Stromal cell of bone marrow (primary cell): ENCODE data around the gene RETN.

Source experiments
- DNase-seq: peaks from one replicate; pipeline ENCODE4 v3.0.0-alpha.2; 2012; ENCODE audit warnings: low read depth

The RETN gene

DNA sequence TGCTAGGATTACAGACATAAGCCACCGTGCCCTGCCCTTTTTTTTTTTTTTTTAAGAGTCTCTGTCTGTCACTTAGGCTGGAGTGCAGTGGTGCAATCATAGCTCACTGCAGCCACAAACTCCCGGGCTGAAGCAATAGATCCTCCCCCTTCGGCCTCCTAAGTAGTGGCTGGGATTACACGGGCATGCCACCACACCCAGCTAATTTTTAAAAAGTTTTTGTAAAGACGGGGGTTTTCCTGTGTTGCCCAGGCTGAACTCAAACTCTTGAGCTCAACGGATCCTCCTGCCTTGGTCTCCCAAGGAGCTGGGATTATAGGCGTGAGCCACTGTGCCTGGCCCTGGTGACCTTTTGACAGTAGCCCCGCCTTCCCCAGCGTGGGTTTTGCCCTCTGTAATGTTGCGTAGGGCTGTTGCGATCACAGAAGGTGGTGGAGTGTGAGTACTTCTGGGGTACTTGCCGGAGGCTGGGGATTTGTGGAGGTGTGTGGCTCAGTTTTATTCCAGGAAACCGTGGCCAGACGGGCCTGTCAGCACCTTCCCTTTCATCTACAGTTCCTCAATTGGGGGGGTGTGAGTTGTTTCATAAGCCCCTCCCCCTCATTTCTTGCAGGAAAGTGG, 11.6 kb upstream of the RETN start:
- no peak for DNase-seq

DNA sequence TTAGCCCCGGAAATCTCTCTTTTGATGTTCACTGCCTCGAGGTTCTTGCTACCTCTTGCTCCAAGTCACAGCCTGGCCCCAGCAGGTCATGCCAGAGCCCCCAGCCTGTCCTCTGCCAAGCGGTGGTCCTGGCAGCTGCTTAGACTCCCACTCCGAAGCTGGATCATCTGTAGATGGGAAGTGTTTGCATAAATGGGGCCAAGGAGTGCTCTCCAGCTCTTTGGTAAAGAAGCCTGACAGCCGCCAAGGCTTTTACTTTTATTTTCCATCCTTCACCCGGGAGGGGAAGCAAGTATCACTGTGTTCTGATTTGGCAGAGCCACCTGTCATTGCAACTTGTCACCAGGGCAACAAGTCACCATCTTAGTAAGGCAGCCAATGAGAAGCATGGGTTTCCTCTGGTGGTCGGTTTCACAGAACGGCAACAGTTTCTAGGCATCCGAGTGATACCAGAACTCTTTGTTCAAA, 10.6 kb upstream of the RETN start:
- DNase-seq, result no peak

DNA sequence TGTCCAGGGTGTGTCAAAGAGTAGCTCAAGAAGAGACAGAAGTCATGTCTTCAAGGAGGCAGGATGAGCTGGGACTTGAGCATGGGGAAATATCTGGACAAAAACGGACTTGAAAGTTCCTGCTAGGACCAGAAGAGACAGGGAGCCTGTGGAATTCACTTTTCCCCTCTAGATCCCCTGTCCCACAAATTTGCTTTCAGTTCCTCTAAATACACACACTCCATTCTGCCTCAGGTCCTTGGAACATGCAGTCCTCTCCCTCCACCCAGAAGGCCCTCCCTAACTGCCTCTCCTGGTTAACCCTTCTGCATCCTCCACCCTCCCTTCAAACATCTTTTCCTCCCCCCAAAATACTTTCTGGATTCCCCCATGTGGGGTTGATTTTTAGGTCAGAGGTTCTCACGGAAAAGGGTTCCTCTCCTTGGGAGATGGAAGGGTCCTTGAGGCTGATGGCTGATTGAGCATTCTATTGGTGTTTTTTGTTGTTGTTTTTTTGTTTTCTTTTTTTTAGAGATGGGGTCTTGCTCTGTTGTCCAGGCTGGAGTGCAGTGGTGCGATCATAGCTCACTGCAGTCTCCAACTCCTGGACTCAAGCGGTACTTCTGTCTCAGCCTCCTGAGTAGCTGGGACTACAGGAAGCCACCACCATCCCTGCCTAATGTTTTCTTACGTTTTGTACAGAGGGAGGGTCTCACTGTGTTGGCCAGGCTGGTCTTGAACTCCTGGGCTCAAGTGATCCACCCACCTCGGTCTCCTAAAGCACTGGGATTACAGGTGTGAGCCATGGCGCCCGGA, 6.9 kb upstream of the RETN start:
- DNase-seq, result no peak

DNA sequence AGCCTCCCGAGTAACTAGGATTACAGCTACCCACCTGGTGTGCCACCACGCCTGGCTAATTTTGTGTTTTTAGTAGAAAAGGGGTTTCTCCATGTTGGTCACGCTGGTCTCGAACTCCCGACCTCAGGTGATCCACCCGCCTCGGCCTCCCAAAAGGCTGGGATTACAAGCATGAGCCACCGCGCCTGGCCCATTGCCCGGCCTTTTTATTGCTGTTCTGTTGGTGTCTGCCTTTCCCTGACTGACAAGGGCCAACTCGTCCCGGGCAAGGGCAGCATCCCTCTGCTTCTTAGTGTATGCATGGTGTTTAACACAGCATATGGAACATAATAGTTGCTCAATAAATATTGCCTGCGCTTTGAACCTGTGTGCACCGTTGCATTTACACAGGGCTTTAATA, 6.2 kb upstream of the RETN start:
- no peak for DNase-seq

DNA sequence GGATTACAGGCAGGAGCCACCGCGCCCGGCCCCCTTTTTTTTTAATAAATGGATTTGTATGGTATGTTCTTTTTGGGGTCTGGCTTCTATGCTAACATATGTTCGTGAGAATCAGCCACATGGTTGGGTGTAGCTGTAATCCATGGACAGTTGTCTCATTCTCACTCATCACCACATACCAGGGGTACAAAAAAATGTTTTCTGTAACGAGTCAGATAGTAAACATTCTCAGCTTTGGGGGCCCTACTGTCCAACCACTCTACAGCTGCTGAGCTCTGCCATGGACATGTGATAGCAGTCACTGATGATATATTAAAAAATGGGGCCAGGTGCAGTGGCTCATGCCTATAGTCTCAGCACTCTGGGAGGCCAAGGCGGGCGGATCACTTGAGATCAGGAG, 5.1 kb upstream of the RETN start:
- DNase-seq, result no peak

DNA sequence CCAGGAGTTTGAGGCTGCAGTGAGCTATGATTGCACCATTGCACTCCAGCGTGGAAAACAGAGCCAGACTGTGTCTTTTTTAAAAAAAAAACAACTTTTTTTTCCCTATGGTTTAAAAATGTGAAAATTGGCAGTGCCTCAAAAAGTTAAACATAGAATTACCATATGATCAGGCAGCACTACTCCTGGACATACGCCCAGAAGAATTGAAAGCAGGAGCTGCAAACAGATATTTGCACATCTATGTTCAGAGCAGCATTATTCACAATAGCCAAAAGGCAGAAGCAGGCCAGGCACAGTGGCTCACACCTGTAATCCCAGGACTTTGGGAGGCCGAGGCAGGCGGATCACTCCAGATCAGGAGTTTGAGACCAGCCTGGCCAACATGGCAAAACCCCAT, 3.8 kb upstream of the RETN start:
- DNase-seq, result no peak

DNA sequence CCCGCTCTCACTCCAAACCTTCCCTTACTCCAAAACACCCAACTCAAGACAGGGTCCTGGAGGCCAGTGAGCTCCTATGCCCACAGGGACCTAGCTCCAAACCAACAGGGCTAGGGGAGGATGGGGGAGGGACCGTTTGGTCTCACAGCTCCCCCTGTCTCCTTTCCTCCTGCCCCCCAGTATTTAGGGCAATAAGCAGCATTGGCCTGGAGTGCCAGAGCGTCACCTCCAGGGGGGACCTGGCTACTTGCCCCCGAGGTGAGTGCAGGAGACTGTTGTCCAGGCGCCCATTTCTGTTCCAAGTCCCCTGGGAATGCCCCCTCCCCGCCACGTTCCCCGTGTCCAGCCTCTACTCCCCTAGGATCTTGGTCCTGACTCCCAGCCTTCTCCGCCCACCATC, 792 bp downstream of the RETN start:
- DNase-seq, result no peak

DNA sequence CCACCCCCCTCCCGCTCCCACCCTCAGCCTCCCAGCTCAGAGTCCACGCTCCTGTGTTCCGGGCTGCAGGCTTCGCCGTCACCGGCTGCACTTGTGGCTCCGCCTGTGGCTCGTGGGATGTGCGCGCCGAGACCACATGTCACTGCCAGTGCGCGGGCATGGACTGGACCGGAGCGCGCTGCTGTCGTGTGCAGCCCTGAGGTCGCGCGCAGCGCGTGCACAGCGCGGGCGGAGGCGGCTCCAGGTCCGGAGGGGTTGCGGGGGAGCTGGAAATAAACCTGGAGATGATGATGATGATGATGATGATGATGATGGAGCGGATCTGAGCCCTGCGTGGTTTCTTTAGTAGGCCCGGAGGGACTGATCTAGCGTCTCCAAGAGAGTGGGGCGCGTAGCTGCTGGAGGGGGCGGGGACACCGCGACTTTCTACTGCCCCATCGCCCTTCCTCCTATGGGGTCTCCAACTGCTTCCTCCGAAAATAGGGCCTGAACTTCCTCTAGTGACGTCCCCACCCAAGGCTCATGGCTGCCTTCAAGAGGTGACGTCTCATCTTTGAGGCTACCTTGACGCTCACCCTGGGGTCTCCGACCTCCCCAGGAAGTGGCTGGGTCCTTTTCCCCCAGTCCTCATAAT, 1.4 kb downstream of the RETN start:
- no peak for DNase-seq

DNA sequence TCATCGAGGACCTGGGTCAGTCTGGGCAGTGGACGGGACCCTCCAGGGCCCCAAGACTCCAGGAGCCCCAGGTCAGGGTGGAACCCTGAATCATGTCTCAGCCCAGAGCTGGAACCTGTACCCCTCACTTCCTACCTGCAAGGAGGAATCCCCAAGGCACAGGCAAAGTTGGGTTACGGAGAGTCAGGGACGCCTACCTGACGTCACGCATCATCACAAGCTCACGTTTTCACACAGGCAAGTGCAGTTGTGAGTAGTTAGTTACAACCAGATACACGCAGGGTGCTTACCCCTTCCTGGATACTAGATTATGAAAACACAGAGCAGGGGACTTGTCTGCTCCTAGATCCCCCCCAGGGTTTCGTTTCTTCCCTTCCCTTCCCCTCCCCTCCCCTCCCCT, 1.9 kb downstream of the RETN start:
- DNase-seq, result no peak

DNA sequence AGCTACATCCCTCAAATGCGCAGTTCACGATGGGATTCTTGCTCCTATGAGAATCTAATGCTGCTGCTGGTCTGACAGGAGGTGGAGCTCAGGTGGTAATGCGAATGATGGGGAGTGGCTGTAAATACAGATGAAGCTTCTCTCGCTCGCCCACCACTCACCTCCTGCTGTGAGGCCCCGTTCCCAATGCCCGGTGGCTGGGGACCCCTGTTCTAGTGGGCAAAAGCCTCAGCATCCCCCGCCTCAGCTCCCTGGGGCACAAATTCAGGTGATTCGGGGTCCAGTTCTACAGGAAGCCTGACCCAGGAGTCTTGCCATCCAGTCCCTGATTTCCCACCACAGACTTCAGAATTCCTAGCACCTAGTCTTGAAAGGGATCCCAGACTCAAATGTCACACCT, 3.7 kb downstream of the RETN start:
- DNase-seq, result no peak

DNA sequence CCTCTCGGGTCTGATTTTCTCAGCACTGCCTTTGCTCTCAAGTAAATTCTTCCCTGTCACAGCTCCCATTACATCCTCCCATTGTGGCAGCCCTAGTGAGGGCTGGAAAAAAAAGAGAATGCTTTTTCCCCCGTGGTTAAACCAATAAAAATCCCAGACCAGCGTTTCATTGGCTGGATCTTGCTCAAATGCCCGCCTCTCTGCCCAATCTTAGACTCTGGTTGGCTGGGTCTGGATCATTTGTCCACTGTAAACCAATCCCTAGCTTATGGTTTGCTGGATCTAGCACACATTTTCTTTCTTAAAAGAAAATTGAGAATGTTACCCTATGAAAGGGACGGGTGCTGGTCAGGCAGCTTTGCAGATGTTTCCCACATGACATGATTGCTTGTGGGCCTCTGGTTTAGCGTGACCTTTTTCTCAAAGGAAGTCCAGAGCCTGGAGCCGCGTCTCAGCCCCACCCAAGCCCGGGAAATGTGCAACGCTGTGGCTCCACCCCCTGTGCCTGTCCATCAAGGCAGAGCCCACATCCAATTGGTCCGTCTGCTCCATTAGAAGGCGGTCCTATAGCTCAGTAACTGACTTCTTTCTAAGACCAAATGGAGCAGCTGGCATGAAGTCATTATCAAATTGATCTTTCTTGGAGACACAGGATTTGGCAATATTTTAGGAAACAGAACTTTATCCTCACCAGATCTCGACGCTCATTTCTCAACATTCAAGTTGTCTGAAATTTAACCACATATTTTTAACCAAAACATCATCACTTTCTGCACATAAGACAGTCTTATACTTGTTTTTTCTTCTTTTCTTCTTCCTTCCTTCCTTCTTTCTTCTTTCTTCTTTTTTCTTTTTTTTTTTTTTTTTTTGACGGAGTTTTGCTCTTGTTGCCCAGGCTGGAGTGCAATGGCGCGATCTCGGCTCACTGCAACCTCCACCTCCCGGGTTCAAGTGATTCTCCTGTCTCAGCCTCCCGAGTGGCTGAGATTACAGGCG, 5.5 kb downstream of the RETN start:
- DNase-seq, result no peak

DNA sequence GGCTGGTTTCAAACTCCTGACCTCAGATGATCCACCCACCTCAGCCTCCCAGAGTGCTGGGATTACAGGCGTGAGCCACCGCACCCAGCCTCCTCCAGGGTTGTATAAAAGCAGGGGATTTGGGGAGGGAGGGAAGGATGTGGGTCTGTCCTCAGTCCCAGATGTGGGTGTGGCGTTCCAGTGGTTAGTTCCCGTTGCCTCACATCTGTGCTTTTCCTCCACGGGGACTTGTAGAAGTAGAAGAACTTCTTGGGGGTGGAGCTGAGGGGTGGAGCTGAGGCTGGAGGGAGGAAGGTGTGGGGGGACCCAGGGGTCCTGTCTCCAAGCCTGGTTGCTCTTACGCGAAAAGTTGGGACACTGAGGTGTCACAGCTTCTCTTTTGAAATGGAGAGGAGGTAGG, 7.5 kb downstream of the RETN start:
- DNase-seq, result no peak

DNA sequence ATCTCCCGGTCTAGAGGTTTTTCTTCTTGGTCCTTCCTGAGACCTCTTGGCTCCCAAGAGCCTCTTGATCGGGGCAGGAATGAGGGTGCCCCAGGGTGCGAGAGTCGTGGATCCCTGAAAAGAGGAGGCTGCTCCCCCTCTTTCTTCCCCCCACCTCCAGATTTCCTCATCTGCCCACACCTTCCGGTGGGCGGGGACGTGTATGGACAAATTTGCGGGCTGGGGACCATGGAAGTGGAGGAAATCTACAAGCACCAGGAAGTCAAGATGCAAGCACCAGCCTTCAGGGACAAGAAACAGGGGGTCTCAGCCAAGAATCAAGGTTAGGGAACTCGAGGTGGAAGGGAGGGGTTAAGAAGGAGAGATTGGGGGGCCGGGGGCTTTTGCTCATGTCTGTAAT, 8.0 kb downstream of the RETN start, which contains the start of gene MCEMP1:
Gene MCEMP1, plus strand, starts transcription at position 237 of the 400 bp plus-strand sequence. Its CDS starts 31 bp downstream, at position 268.
- DNase-seq, result no peak

DNA sequence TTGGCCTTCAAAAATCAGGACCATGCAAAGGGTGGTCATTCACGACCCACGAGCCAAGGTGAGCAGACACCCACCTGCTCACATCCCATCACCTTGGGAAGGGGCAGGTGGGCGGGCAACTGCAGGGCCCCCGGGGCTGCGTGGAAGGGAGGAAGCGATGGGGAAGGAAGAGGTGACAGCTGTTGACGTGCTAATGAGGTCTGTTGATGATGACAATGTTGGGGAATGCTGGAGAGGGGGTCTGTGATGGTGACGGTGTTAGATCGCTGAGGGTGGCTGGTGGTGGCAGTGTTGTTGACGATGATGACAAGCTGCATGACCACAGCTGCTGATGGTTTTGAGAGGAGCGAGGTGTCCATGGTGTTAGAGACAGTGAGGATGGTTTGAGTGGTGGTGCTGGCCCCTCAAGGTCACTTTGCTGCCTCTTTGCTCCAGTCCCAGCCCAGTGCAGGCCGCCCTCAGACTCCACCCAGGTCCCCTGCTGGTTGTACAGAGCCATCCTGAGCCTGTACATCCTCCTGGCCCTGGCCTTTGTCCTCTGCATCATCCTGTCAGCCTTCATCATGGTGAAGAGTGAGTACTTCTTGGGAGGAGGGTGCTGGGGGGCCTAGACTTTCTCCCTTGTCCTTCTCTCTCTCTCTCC, 8.9 kb downstream of the RETN start:
- DNase-seq, result no peak

DNA sequence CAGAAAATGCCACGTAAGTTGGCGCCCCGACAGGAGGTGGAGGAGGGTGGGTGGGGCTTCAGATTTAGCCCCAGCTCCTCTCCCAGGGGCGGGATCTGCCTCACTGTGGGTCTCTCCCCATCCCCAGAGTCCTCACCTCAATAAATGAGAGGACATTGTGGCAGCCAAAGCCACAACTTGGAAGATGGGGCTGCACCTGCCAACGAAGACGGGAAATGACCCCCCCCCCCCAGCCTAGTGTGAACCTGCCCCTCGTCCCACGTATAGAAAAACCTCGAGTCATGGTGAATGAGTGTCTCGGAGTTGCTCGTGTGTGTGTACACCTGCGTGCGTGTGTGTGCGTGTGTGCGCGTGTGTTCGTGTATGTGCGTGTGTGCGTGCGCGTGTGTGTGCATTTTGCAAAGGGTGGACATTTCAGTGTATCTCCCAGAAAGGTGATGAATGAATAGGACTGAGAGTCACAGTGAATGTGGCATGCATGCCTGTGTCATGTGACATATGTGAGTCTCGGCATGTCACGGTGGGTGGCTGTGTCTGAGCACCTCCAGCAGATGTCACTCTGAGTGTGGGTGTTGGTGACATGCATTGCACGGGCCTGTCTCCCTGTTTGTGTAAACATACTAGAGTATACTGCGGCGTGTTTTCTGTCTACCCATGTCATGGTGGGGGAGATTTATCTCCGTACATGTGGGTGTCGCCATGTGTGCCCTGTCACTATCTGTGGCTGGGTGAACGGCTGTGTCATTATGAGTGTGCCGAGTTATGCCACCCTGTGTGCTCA, 10.3 kb downstream of the RETN start:
- DNase-seq, result no peak

DNA sequence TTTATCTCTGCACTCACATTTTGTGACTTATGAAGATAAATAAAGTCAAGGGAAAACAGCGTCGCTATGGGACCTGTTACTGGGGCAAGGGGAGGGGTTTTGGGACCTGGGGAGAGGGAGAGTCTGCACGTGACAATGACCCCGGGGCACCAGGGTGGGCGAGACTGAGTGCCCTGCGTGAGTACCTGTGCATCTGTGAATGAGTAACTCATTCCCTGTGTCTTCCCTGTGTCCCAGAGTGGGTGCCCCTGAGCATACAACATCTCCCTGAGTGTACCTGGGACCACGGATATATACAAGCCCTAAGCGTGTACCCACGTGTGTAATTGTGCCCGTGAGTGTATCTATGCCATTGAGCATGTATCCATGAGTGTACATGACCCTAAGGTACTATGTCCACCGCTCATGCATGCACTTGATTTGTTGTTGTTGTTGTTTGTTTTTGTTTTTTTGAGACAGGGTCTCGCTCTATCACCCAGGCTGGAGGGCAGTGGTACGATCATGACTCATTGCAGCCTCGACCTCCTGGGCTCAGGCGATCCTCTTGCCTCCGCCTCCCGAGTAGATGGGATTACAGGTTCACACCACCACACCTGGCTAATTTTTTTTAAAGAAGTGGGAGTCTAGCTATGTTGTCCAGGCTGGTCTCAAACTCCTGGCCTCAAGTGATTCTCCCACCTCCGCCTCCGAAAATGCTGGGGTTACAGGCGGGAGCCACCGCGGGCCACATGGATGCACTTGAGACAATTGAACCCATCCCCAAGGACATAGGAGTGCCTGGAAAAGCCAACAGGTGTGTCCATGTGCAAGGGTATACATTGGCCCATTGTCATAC, 11.1 kb downstream of the RETN start:
- no peak for DNase-seq

DNA sequence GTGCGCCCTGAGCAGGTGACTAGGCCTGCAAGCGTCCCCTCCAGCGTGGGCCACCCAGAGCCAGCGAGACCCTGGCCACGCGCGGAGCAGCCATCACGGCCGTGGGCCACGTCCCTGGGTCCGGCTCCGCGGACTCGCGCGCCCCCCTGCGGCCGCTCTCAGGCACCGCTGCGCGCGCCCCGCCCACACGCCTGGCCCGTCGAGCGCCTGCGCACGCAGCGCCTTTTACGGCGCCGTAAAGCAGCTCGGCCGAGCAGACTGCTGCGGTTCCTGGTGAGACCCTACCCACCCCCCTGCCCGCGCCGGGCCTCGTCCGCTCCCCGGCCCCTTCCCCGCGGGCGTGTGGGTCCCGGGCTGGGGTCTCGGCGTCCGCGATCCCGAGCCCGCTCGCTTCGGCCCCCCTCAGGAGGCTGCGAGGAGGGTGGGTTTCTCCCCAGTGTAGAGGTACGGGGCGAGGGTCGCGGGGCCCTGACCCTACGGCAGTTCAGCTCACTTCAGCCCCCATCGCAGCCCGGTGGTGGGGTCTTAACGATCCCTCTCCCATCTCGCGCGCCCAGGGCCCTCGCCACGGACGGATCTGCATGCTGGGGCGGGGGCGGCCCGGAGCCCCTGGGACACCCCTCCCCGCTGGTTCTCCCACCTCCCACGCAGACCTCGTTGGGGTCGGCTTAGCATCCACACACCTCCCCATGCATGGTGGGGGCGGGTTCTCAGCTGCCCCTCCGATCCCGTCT, 11.9 kb downstream of the RETN start, which contains the start of gene TRAPPC5:
Gene TRAPPC5, plus strand, starts transcription at position 228 of the 734 bp plus-strand sequence. CDS start 1,421 bp downstream, outside the sequence.
- peak; percentile 43 for DNase-seq

DNA sequence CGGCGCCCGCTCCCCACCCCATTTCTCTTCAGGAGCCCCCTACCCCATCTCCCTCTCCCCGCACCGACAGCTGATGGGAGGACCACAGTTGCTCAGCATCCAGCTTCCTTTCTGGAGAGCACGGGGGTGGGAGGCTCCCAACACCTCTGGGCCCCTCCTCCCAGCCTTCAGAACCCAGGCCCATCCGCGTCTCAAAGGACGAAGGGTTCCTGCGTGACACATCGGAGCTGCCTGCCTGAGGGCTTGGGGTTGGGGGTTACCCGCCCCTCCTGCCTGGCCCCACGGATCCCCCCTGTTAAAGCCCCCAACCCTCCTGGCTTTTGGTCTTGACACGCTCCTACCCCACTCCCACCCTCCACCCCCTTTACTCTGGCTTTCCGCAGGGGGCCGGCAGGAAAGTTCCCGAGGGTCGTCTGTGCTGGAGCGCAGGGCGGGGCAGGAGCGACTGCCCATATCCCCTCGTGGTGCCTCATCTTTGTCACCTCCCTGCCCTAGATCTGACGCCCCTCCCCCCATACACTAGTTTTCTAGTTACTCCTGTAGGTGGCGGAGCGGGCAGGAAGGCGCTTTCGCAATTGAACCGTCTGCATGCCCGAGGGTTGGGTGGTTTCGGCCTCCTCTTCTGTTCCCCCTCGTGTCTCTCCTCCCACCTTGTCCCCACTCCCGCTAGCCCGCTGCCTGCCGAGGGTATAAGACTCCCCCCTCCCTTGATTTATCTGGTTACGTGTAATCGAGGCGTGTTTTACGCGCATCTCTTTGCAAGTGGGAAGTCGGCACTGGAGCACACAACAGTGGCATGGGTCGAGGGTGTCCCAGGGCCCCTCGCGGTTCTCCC, 12.7 kb downstream of the RETN start:
- DNase-seq, result peak; percentile 62
